Tibial nerve (tissue), 4 donors: Measurements from ENCODE around the gene SP2.

ENCODE experiments used
- EP300 ChIP-seq, 2 donors: sonication (generic); formaldehyde crosslinking; IDR thresholded peaks; one replicate each; pipeline ENCODE4 v1.6.1; 2017; ENCODE audit warnings: antibody characterized with exemption in 2 of 2, mild to moderate bottlenecking in 1 of 2
- TF ChIP-seq, protein P1 (sequence below), 5 experiments: fragments of 200-600 bp in 3 of 5; fragments of 450-650 bp in 2 of 5; sonication (generic) in 3 of 5; IDR thresholded peaks; one replicate each; pipeline ENCODE4 v1.5.1; 2016 to 2019; ENCODE audit warnings: antibody characterized with exemption in 5 of 5, mild to moderate bottlenecking in 3 of 5, moderate library complexity in 2 of 5

DNA sequence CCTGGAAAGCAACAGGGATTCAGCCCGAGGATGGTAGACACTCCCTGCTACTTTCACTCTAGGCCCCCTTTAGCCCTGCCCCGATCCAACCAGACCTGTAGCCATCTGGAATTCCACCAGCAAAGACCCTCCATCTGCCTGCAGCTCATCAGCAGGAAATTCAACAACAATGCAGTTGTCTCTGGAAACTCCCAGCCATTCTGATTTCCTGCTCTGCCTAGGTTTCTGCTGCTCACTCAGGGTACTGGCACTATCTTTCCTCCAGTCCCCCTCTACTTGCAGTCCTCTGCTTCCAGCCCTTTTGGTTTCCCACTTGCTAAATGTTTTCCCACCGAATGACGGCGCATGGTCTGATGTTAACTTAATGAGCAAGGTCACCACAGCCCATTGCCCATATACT lies 42.4 kb upstream of the SP2 start:
- TF ChIP-seq, protein P1, sequence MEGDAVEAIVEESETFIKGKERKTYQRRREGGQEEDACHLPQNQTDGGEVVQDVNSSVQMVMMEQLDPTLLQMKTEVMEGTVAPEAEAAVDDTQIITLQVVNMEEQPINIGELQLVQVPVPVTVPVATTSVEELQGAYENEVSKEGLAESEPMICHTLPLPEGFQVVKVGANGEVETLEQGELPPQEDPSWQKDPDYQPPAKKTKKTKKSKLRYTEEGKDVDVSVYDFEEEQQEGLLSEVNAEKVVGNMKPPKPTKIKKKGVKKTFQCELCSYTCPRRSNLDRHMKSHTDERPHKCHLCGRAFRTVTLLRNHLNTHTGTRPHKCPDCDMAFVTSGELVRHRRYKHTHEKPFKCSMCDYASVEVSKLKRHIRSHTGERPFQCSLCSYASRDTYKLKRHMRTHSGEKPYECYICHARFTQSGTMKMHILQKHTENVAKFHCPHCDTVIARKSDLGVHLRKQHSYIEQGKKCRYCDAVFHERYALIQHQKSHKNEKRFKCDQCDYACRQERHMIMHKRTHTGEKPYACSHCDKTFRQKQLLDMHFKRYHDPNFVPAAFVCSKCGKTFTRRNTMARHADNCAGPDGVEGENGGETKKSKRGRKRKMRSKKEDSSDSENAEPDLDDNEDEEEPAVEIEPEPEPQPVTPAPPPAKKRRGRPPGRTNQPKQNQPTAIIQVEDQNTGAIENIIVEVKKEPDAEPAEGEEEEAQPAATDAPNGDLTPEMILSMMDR (IDR thresholded peaks at IDR 0.05), result no peak
- TF ChIP-seq EP300 (IDR thresholded peaks at IDR 0.05), result no peak
